SH-SY5Y (cell line): ENCODE measurements around the gene SIGLEC10.

Experiments used
- GATA2 ChIP-seq: IDR thresholded peaks from 2 replicates; pipeline ENCODE4 v1.6.1; 2011; ENCODE audit warnings: mild to moderate bottlenecking, low read depth, low read length
- GATA3 ChIP-seq: IDR thresholded peaks from 2 replicates; pipeline ENCODE4 v1.6.1; 2011; ENCODE audit warnings: low read depth, mild to moderate bottlenecking, low read length, moderate library complexity

DNA sequence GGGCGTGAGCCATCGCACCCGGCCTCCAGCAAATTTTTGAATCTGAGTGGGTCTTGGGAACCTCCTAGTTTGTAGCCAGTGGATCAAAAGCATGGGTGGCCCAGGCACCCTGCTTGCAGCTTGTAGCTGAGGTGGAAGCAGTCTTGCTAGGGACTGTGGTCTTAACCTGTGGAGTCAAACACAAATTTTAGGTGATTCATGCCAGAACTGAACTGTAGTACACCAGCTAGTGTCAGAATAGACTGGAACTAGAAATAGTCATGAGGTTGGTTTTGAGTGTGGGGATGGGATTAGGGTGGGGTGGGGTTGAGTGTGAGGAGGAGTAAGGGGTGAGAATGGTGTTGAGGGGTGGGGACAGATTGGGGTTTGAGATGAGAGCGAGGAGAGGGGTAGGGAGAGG is 35.4 kb downstream of the SIGLEC10 start:
- TF ChIP-seq GATA3 (no peak), GATA2 (no peak)
